Measurements from ENCODE around the gene TUBB. TPM values are rescaled to one million over a fixed set of nuclear protein-coding genes. Genes with fewer than 3 reads are reported as not detected.
A peak's percentile ranks its signal among the peaks of the same experiment; 100 is the strongest.
"Not testable (repeated sequence)": the region's sequence is repeated elsewhere in the genome, so short reads cannot be mapped to it uniquely, and the experiment has no call there.

Gene TUBB
- total RNA-seq, 4 donors from 2014 or later: 152 to 218 (median 207) TPM

GRCh38 chr6:30721198-30722024, 1.3 kb downstream of the TUBB start:
- TF ChIP-seq EP300 (IDR thresholded peaks at IDR 0.05) (peak; percentile 51 to 83), POLR2A (IDR thresholded peaks at IDR 0.05) (peak in 1 of 2 donors; percentile 58), CTCF (IDR thresholded peaks at IDR 0.05) (peak; percentile 55 to 78 (median 63))
- Histone ChIP-seq H3K9me3 (no peaks in the 10 kb centered on the region), H3K27ac (peak overlapping the region; percentile 82 to 99 (median 94)), H3K36me3 (peaks cover 0 to 37% (median 24%) of the 10 kb centered on the region in 3 donors), H3K4me1 (peaks cover 0 to 68% (median 24%) of the 10 kb centered on the region in 4 donors), H3K27me3 (no peaks in the 10 kb centered on the region), H3K4me3 (peak overlapping the region; percentile 68 to 95 (median 82))
- 1% methylated on average over 44 to 45 of the region's 71 CpGs for WGBS, 2 donors
- DNase-seq (ENCODE audit: low spot score in 2 of 2): peak; percentile 83 to 84

GRCh38 chr6:30722025-30722279, 1.8 kb downstream of the TUBB start:
- 4 to 5% methylated on average over 10 of the region's 10 CpGs for WGBS, 2 donors
- H3K4me3 ChIP-seq: peak overlapping the region; percentile 68 to 85 (median 80)

GRCh38 chr6:30722280-30723112, 2.3 kb downstream of the TUBB start:
- H3K4me3 ChIP-seq: peak overlapping the region; percentile 68 to 85 (median 80)
- peaks cover 0 to 46% (median 24%) of the 10 kb centered on the region in 3 donors for H3K36me3 ChIP-seq
- TF ChIP-seq CTCF (IDR thresholded peaks at IDR 0.05): peak; percentile 95 to 98 (median 97)
- no peak for TF ChIP-seq POLR2A (IDR thresholded peaks at IDR 0.05)
- TF ChIP-seq EP300 (IDR thresholded peaks at IDR 0.05): peak in 1 of 2 donors; percentile 62
- WGBS, 2 donors: 8 to 9% methylated on average over 27 of the region's 27 CpGs
- peak overlapping the region; percentile 66 to 95 (median 93) for H3K27ac ChIP-seq
- peaks cover 0 to 69% (median 22%) of the 10 kb centered on the region in 4 donors for H3K4me1 ChIP-seq
- no peaks in the 10 kb centered on the region for H3K27me3 ChIP-seq
- no peaks in the 10 kb centered on the region for H3K9me3 ChIP-seq
- peak; percentile 72 to 88 for DNase-seq (ENCODE audit: low spot score in 2 of 2)

More at GRCh38 chr6:30722025-30722279, 1.8 kb downstream of the TUBB start:
- DNase-seq (ENCODE audit: low spot score in 2 of 2); H3K27me3 ChIP-seq; H3K9me3 ChIP-seq: not testable (repeated sequence)
- H3K4me1 ChIP-seq: peaks cover 0 to 64% (median 22%) of the 10 kb centered on the region in 4 donors
- peaks cover 0 to 41% (median 24%) of the 10 kb centered on the region in 3 donors for H3K36me3 ChIP-seq
- H3K27ac ChIP-seq: peak overlapping the region; percentile 66 to 95 (median 93)

- DNase-seq (ENCODE audit: low spot score in 2 of 2); H3K27me3 ChIP-seq; H3K4me3 ChIP-seq; H3K9me3 ChIP-seq: not testable (repeated sequence)
- peaks cover 0 to 55% (median 24%) of the 10 kb centered on the region in 3 donors for H3K36me3 ChIP-seq
- WGBS, 2 donors: 50 to 53% methylated on average over 15 to 16 of the region's 16 CpGs
- peak overlapping the region in 2 of 4 donors; percentile 94 to 95 for H3K27ac ChIP-seq
- H3K4me1 ChIP-seq: peaks cover 0 to 69% (median 17%) of the 10 kb centered on the region in 4 donors
Observed at GRCh38 chr6:30723159-30723842, 3.1 kb downstream of the TUBB start.

GRCh38 chr6:30723843-30724741, 3.9 kb downstream of the TUBB start:
- H3K27me3 ChIP-seq; H3K9me3 ChIP-seq; H3K4me3 ChIP-seq; DNase-seq (ENCODE audit: low spot score in 2 of 2): not testable (repeated sequence)
- H3K4me1 ChIP-seq: peaks cover 0 to 62% (median 14%) of the 10 kb centered on the region in 4 donors
- H3K27ac ChIP-seq: peak overlapping the region in 1 of 4 donors; percentile 60
- H3K36me3 ChIP-seq: peaks cover 0 to 62% (median 24%) of the 10 kb centered on the region in 3 donors
- 52 to 74% methylated on average over 17 to 29 of the region's 29 CpGs for WGBS, 2 donors
